ENCODE results near the gene DCPS.
"Not testable (repeated sequence)": the region's sequence is repeated elsewhere in the genome, so short reads cannot be mapped to it uniquely, and the experiment has no call there.

DCPS gene

GRCh38 chr11:126303623-126304456, at the start of gene DCPS:
DCPS (plus strand) TSS chr11:126304060; CDS start chr11:126304081, 21 bp downstream.
- DNase-seq (ENCODE audit: low spot score), result peak; percentile 100

- no peak for DNase-seq (ENCODE audit: low spot score)
Measured at GRCh38 chr11:126254819-126255218, 49.0 kb upstream of the DCPS start.

- DNase-seq (ENCODE audit: low spot score), result not testable (repeated sequence)
Measured at GRCh38 chr11:126255507-126255906, 48.4 kb upstream of the DCPS start.

- DNase-seq (ENCODE audit: low spot score), result no peak
Measured at GRCh38 chr11:126256216-126256615, 47.6 kb upstream of the DCPS start.

GRCh38 chr11:126257144-126257543, 46.7 kb upstream of the DCPS start:
- no peak for DNase-seq (ENCODE audit: low spot score)

GRCh38 chr11:126257764-126258163, 46.1 kb upstream of the DCPS start:
- DNase-seq (ENCODE audit: low spot score), result peak; percentile 70

- DNase-seq (ENCODE audit: low spot score), result no peak
Measured at GRCh38 chr11:126262216-126262615, 41.6 kb upstream of the DCPS start.

GRCh38 chr11:126263489-126263888, 40.4 kb upstream of the DCPS start:
- no peak for DNase-seq (ENCODE audit: low spot score)

GRCh38 chr11:126265811-126266210, 38.0 kb upstream of the DCPS start:
- peak; percentile 16 for DNase-seq (ENCODE audit: low spot score)

- DNase-seq (ENCODE audit: low spot score), result no peak
Measured at GRCh38 chr11:126267650-126268049, 36.2 kb upstream of the DCPS start.

- DNase-seq (ENCODE audit: low spot score), result peak; percentile 65
Measured at GRCh38 chr11:126268361-126268707, 35.5 kb upstream of the DCPS start.

- DNase-seq (ENCODE audit: low spot score), result peak; percentile 100
Measured at GRCh38 chr11:126268708-126269579, 34.9 kb upstream of the DCPS start, which contains the start of the genes FOXRED1 and SRPRA. FOXRED1 (plus strand) TSS chr11:126269154; CDS start chr11:126269207, 53 bp downstream. SRPRA (minus strand) TSS chr11:126268895; CDS start chr11:126268804, 91 bp downstream.

GRCh38 chr11:126277322-126277721, 26.5 kb upstream of the DCPS start:
- no peak for DNase-seq (ENCODE audit: low spot score)

- DNase-seq (ENCODE audit: low spot score), result no peak
Measured at GRCh38 chr11:126277780-126278179, 26.1 kb upstream of the DCPS start.

GRCh38 chr11:126279191-126279590, 24.7 kb upstream of the DCPS start:
- DNase-seq (ENCODE audit: low spot score), result no peak

- no peak for DNase-seq (ENCODE audit: low spot score)
Measured at GRCh38 chr11:126280595-126280994, 23.3 kb upstream of the DCPS start.

- no peak for DNase-seq (ENCODE audit: low spot score)
Measured at GRCh38 chr11:126281245-126281644, 22.6 kb upstream of the DCPS start.

GRCh38 chr11:126281666-126282175, 22.1 kb upstream of the DCPS start:
- no peak for DNase-seq (ENCODE audit: low spot score)

- DNase-seq (ENCODE audit: low spot score), result peak; percentile 64
Measured at GRCh38 chr11:126282361-126282735, 21.5 kb upstream of the DCPS start.

GRCh38 chr11:126282736-126283591, 20.9 kb upstream of the DCPS start, which contains the start of gene TIRAP:
TIRAP (plus strand) TSS chr11:126283093; CDS start chr11:126290895, 7,802 bp downstream.
- DNase-seq (ENCODE audit: low spot score), result peak; percentile 85

- DNase-seq (ENCODE audit: low spot score), result peak; percentile 74
Measured at GRCh38 chr11:126284829-126285228, 19.0 kb upstream of the DCPS start.
